ENCODE measurements around the gene ZBTB37. TPM values are rescaled to one million over a fixed set of nuclear protein-coding genes. Genes with fewer than 3 reads are reported as not detected.
"Not testable (repeated sequence)": the region's sequence is repeated elsewhere in the genome, so short reads cannot be mapped to it uniquely, and the experiment has no call there.

ZBTB37 gene, protein sequence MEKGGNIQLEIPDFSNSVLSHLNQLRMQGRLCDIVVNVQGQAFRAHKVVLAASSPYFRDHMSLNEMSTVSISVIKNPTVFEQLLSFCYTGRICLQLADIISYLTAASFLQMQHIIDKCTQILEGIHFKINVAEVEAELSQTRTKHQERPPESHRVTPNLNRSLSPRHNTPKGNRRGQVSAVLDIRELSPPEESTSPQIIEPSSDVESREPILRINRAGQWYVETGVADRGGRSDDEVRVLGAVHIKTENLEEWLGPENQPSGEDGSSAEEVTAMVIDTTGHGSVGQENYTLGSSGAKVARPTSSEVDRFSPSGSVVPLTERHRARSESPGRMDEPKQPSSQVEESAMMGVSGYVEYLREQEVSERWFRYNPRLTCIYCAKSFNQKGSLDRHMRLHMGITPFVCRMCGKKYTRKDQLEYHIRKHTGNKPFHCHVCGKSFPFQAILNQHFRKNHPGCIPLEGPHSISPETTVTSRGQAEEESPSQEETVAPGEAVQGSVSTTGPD
- 10.8 and 11.1 TPM in 2 replicates for total RNA-seq

DNA sequence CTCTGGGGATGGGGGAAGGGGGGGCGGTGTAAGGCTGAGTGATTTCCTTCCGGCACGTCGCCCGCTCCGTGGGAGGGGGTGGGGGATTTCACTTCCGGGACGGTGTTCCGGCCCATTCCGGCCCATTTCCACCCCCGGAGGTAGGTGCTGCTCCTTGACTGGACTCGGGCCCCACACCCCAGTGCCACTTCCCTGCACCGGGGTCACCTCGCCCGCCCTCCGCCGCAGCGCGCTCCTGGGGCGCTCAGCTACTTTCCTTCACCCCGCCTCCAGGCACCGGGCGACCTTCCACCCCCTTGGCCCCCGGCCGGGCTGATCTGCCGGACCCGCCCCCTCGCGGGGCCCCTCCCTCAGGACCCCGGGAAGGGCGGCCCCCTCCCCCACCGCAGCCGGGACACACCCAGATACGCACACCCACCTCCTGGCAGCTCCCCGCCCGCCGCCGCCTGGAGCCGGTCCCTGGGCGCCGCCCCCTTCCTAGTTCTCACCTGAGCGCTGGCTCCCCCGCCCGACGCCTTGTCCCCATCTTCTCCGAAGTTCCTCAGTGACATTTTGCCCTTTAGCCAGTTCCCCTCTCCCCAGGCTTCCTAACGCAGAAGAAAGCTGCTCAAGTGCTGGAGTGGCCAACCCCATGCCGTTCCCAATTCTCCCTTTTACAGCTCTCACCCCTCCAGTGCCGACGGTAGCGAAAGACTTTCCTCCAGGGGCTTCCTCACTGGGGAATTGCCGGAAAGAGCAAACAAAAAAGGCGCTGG, at the start of gene ZBTB37:
Gene ZBTB37, plus strand, starts transcription at position 115 of the 755 bp plus-strand sequence. CDS start 1,846 bp downstream, outside the sequence.
- intact Hi-C loops (cut with micrococcal nuclease), result loop anchor here (1.0 to 5.0 kb wide), 18 partner anchors 44 to 1426 kb away; partner anchors contain the start of genes CACYBP, CENPL, DARS2 and KIAA0040

DNA sequence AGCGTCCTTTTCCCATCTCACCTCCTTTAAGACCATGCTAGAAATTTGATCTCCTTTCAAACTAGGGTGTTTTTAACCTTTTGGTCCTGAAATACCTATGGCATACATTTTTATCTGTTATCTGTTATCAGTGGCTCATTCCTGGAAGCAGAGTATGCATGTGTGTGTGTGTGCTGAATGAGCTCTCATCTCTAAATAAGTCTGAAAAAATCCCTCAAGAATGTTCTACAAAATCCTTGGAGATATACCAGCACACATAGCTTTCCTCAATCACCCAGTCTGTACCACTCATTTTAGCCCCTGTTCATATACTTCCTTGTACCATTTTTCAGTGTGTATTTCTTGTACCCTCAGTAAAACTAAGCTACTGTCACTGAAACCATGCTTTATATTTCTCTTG, 49.7 kb upstream of the ZBTB37 start:
- intact Hi-C loops (cut with micrococcal nuclease), result no loop called here

DNA sequence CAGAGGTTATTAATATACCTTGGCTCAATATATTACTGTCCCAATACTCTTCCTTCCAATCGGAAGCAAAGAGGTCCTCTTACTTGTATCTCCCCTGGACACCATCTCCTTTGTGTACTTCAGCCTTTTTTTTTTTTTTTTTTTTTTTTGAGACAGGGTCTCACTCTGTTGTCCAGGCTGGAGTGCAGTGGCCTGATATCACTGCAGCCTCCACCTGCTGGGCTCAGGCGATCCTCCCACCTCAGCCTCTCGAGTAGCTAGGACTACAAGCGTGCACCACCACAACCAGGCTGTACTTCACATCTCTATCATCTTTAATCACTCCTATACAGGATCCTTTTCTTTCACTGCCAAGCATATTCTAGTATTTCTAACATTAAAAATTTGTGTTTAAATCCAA, 46.5 kb upstream of the ZBTB37 start:
- intact Hi-C loops (cut with micrococcal nuclease), result loop anchor here (10.0 kb wide), 4 partner anchors 617 to 1377 kb away; partner anchors contain the start of genes PIGC and TNFSF4

DNA sequence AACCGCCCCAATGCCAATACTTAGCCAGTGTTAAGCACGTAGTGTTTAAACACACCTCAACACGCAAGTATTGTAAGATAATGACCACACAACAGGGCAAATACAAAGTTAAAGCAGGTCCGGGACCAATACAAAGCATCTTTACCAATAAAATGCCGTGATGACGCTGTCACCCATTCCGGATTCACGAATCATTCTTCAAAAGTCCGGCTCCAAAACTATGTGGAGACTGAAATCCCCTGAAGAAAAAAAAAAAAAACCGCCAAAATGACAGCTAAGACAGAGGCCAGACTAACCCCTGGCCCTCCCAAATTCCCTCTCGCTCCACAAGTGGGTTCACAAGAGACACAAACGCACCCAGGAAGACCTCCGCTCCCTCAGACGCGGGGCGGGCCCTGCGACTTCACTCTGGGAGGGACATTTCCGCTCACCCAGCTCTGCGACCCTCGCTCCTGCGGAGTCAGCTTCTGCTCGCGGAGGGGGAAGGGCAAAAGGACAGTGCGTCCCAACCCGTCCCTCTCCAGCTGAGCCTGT, 44.3 kb upstream of the ZBTB37 start:
- intact Hi-C loops (cut with micrococcal nuclease), result loop anchor here (1.0 to 10.0 kb wide), 16 partner anchors 44 to 1379 kb away; partner anchors contain the start of genes CACYBP, MRPS14, PIGC and RABGAP1L

DNA sequence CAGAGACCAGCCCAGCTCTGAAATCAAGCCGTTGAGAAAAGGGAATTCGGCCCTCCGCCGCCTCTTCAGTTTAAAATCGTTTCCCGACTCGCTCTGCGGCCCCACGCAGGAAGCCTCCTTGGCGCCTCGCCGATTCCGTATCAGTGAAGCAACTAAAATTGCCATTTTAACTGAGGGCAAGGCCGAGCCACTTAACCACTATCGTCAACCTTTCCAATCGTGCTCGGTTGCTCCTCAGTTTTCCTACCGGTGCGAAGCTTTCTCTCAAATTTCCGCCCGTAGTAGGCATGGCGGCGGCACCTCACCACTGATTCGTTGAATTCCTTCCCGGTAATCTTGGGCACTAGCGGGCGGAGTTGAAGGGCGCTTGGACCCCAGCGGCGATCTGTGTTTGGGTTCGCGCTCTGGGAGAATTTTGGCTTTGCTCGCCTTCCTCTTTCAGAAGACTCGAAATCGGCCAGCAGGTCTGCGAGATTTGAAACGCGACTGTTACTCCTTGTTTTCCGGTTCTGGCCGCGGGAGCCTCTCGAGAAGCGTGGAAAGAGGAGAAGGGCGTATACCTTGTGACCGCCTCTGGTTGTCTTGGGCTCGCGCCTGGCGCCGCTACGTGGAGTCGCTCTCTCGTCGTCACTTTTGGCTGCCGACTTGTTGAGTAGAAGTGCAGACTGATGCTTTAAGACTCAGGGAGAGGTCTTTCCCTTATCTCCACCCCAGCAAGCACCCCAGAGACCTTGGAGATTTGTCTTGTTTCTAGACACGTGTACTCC, 43.7 kb upstream of the ZBTB37 start, which contains the start of the genes CENPL and DARS2:
Gene CENPL, minus strand, starts transcription at position 569 of the 767 bp plus-strand sequence. CDS start 13,584 bp downstream, outside the sequence.
Gene DARS2, plus strand, starts transcription at position 359 of the 767 bp plus-strand sequence. CDS start 557 bp downstream, outside the sequence.
- intact Hi-C loops (cut with micrococcal nuclease), result loop anchor here (1.0 to 10.0 kb wide), 16 partner anchors 44 to 1380 kb away; partner anchors contain the start of genes CACYBP, MRPS14, PIGC and RABGAP1L

DNA sequence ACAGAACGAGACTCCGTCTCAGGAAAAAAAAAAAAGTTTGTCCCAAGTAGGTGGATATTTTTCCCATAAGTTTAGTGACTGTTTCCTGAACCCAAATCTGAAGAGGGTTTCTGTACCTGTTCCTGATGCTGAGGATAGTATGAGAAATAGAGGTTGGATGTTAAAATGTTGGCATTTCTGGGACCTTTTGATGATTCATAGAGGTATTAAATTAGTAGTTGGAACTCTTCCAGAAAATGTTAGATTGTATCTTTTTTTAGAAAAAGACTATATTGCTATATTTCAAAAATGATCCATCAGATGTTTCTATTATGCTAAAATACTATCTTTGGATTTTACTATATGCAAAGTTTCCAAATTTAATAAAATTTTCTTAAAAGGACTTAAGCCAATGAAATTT, 40.6 kb upstream of the ZBTB37 start:
- intact Hi-C loops (cut with micrococcal nuclease), result loop anchor here (10.0 kb wide), 4 partner anchors 623 to 1383 kb away; partner anchors contain the start of genes PIGC and TNFSF4

DNA sequence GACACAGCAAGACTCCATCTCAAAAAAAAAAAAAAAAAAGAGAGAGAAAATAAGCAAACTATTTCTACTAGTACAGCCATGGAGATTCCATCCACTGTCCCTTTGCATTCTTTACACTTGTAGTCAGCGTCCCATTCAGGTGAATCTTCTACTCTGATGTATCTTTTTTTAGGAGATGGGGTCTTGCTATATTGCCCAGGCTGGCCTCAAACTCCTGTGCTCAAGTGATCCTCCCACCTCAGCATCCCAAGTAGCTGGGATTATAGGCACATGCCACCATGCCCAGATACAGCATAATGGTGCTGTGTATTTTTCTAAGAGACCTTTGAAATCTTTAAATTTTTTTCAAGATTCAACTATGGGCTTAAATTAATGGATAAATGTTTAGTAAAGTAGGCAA, 35.4 kb upstream of the ZBTB37 start:
- intact Hi-C loops (cut with micrococcal nuclease), result no loop called here

DNA sequence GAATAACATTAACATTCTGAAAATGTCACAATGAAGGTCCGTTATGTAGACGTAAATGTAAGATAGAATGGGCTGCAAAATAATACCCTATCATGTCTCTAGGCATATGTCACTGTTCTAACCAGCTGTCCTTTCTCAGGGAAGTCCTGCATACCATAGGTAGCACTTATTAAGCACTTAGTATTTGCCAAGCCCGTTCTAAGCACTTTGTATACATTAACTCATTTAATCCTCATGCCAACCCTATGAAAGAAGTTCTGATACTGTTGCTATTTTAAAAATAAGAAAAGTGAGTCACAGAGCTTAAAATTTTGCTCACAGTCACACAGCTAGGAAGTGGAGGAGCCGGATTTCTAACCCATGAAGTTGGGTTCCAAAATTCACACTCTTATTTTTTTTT, 16.1 kb upstream of the ZBTB37 start:
- intact Hi-C loops (cut with micrococcal nuclease), result no loop called here

DNA sequence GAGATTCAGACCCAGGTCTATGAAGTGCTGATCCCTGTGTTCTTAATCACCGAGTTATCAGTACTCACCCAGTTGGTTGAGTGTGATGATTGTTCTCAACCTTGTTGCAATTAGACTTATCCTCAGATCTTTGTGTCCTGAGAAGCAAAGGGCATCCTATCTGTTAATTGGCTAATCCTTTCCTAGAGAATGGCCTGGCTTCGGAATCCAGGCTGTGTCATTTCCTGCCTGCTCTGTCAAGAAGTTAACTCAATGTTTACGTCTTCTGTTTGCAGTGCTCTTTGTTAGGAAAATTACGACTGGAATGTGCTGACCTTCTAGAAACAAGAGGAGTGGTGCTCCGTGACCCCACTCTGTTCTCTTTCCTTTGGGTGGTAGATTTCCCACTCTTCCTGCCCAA, 15.1 kb upstream of the ZBTB37 start:
- intact Hi-C loops (cut with micrococcal nuclease), result no loop called here

DNA sequence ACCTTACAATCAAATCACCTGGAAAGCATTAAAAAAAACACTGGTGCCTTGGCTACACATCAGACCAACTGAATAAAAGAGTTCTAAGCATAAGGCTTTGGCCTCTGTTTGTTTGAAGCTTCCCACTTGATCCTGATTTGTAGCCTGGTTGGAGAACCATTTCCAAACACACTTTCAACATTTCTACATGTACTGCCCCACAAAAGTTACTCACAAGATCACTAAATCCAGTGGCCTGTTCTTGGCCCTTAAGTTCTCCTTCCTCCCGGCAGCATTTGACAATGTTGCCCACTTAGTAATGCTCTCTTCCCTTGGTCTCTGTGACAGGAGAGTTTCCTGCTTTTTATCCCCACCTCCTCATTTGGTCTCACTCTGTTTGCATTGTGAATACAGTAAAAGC, 12.2 kb upstream of the ZBTB37 start:
- intact Hi-C loops (cut with micrococcal nuclease), result no loop called here

DNA sequence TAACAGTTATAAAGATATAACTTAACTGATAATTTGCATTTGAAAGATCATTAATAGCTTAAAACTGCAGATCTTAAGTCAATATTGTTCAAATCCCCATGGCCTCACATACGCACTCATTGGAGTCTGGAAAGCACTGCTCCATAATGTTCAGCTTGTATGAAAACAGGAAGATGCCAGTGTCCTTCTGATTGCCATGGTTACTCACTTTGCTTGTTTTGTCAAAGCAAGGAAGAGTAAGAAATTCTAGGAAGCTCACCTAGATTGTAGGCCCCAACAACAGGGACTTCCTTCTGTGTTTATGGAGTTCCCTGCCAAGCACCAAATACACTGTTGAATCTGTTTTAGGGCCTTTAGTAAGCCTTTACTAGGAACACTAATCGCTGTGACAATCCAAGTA, 11.3 kb upstream of the ZBTB37 start:
- intact Hi-C loops (cut with micrococcal nuclease), result loop anchor here (1.0 kb wide), 1 partner anchor 8 kb away; no protein-coding TSS in a partner anchor

DNA sequence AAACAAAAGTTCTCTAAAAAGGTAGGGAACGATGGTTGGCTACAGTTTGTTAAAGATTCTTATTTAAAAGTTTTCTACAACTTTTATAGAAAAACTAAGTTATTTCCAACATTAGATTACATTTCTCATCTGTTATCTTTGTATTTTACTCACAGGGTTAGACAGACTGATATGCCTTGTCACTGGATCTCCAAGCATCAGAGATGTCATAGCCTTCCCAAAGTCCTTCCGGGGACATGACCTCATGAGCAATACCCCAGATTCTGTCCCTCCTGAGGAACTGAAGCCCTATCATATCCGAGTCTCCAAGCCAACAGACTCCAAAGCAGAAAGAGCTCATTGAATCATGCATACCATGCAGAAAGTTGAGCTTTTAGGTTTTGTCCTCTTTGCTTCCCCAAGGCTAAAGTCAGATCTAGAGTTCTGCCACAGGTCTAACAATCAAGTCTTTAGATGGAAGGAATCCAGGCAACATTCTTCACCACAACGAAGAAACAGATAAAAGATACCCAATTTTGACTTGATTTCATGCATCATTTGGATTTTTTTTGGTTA, 10.7 kb upstream of the ZBTB37 start:
- intact Hi-C loops (cut with micrococcal nuclease), result loop anchor here (1.0 kb wide), 1 partner anchor 8 kb away; no protein-coding TSS in a partner anchor

DNA sequence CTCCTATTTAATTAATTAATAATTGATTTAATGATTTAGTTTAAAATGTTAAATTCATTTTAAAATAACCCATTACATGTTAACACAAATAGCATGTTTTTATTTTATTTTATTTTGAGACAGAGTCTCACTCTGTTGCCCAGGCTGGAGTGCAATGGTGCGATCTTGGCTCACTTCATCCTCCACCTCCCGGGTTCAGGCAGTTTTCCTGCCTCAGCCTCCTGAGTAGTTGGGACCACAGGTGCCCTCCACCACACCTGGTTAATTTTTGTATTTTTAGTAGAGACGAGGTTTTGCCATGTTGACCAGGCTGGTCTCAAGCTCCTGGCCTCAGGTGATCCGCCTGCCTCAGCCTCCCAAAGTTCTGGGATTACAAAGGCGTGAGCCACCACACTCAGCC, 8.6 kb upstream of the ZBTB37 start:
- intact Hi-C loops (cut with micrococcal nuclease), result not testable (repeated sequence)

DNA sequence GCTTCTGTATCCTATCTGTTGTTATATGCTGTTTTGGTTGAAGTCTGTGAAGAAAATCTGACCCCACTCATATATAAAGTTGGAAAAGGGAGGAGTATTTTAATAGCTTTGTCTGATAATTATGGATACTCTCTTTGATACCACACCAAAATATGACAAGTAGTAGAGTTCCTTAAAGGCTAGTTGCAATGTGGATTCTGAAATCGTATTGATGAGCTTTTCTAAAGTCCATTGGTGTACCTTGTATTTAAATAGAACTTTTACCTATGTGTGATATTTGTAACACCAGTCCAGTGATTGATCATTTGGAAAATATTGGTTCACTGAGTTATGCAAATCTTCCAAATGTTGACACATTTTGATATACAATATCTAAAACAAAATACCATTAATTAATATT, 8.1 kb upstream of the ZBTB37 start:
- intact Hi-C loops (cut with micrococcal nuclease), result no loop called here

DNA sequence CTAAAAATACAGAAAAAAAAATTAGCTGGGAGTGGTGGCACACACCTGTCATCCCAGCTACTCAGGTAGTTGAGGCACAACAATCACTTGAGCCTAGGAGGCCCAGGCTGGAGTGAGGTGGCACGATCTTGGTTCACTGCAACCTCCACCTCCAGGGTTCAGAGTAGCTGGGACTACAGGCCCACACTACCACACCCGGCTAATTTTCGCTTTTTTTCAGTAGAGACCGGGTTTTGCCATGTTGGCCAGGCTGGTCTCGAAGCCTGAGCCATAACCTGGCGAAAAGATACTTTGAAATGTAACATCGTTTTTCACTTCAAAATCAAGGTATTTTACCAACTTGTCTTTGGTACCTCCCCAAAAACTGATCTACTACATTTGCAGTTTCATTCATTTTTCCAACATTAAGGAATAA, 6.4 kb upstream of the ZBTB37 start:
- intact Hi-C loops (cut with micrococcal nuclease), result no loop called here

DNA sequence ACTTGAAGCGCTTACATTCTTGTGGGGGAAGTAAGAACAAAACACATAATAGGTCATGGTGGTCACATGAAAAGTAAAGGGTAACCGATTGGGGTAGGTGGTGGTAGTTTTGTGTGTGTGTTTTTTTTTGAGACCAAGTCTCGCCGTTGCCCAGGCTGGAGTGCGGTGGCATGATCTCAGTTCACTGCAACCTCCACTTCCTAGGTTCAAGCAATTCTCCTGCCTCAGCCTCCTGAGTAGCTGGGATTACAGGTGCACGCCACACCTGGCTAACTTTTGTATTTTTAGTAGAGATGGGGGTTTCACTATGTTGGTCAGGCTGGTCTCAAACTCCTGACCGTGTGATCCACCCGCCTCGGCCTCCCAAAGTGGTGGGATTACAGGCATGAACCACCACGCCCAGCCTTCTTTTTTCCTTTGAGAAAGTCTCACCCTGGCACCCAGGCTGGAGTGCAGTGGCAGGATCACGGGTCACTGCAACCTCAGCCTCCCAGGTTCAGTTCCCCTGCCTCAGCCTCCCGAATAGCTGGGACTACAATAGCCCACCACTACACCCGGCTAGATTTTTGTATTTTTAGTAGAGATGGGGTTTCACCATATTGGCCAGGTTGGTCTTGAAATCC, 5.9 kb upstream of the ZBTB37 start:
- intact Hi-C loops (cut with micrococcal nuclease), result not testable (repeated sequence)

DNA sequence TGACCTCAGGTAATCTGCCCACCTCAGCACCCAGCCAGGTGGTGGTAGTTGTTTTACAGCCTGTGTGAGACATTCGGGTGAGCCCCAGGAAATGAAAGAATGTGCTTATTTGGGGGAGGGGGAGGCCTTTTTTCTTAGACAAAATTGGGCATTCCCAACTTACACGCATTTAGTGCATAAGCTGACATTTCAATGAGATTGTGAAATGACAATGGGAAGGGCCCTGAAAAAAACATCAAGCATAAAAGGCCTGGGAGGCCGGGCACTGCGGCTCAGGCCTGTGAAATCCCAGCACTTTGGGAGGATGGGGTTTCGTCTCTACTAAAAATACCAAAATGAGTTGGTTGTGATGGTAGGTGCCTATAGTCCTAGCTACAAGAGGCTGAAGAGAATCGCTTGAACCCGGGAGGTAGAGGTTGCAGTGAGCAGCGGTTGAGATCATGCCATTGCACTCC, 5.4 kb upstream of the ZBTB37 start:
- intact Hi-C loops (cut with micrococcal nuclease), result no loop called here

DNA sequence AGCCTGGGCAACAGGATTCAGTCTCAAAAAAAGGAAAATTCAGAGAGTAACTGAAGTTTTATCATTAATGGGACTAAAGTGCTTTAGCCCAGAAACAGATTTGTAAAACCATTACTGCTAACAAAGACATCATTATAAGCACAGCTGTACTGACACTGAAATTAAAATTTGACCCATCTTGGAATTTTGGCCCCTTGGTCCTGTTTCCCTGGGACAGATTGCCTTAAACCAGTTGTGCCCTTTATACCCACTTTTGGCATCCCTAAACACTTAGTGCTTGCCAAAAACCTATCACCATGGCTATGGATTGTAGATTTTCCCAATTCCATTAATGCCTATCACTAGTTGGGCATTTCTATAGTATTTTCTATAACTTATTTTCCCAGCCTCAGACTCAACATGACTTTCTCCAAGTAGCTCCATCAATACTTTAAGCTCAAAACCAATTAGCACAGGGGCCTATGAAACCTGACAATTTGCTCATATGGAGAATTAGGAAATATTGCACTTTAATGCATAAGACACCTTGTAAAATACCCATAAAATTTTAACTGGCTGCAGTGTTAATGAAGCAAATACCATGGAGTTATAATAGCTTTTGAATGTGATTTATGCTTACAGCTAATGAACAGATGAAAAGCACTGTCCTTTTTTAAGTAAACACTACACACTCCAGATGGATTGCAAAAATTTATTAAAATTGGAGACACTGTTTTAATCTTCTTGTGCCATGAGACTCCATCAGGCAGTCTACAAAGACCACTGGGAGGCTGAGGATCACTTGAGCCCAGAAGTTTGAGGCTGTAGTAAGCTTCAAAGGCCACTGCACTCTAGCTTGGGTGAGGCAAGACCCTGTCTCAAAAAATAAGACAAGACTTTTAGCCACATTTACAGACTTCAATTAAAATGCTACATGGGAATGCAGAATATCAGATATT, 4.7 kb upstream of the ZBTB37 start:
- intact Hi-C loops (cut with micrococcal nuclease), result no loop called here
